Stimulated activated CD8-positive, alpha-beta memory T cell treated with anti-CD3 and anti-CD28 coated beads, Interleukin-4, amount 100 ng/mL, for 4 hours (primary cell): ENCODE data around the gene NELL1.

Experiments
- DNase-seq, 2 donors: peaks; one replicate each; pipeline ENCODE4 v3.0.0-alpha.2; 2020; ENCODE audit warnings: low read depth in 2 of 2, low spot score in 1 of 2

Gene NELL1

GRCh38 chr11:21546703-21547102, 877.3 kb downstream of the NELL1 start:
- DNase-seq: no peak

- no peak for DNase-seq
Observed at GRCh38 chr11:21552911-21553310, 883.5 kb downstream of the NELL1 start.

GRCh38 chr11:21553795-21554194, 884.4 kb downstream of the NELL1 start:
- no peak for DNase-seq

DNA sequence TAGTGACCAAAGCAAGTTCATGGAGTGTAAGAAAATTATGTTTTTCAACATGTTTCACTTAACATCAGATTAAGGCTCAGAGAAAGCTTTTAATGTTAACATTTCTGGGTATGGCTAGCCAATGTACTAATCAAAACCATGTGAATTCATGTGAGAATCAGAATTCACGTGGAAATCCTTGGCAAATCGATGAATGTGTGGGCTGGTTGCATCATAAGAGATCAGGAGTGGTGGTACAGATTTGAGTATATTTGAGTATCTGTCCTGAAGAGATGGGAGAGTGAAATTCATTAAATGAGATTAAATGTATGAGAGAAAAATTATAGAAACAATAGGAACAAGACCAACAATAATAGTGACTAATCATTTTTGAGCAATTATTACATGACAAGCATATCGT, 884.9 kb downstream of the NELL1 start:
- no peak for DNase-seq

GRCh38 chr11:21556926-21557325, 887.5 kb downstream of the NELL1 start:
- no peak for DNase-seq

- no peak for DNase-seq
Observed at GRCh38 chr11:21560466-21560975, 891.1 kb downstream of the NELL1 start.

- no peak for DNase-seq
Observed at GRCh38 chr11:21561581-21561980, 892.2 kb downstream of the NELL1 start.

DNA sequence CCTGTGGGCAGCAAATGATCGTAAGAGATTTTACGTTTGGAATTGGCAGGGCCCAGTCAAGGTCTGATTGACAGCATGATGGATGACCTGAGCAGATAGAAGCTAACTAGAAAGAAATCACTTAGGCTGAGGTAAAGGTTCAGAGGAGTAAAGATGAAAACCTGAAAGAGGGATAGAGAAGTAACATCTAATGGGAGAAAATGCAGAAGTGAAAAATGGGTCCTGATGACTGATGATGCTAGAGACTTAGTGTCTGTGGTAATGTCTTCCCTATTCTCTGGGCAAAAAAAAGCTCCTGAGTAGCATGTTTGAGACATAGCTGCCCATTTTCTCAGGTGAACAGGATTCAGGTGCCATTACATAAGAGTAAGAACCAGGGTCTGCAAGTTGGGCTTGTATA, 894.7 kb downstream of the NELL1 start:
- no peak for DNase-seq

DNA sequence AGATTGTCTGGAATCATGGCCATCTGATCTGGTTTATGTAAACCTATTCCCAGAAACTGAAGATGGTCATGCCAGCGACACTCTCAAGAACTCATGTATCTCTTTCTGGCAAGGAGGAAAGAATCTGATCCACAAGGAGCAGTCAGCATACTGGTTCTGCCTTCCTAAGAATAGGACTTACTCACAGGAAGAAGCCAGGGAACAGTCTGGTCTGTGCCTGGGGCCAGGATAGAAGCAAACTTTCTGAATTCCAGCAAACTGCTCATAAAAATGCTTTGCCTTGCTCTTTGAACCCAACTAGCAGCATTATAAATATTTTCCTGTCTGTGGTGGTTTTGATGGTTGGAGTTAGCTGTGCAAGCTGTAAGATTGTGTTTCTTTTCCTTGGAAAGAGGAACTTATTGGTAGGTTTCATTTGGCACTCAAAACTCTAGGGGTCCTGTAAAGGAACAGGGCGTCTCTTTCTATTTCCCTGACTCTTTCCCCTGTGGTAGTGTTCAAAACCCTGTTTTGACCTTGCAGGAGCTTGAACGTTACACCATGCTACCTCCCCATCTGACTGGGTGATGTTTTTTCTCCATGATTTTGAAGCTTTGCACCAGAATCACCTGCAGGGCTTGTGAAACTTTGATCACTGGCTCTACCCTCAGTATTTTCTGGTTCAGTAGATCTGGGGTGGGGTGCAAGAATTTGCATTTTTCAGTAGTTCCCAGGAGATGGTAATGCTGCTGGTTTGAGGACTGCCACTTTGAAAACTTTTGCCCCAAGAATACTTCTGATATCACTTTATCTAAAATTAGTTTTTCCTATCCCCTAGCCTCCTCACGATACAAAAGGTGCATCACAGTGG, 895.7 kb downstream of the NELL1 start:
- DNase-seq: no peak

DNA sequence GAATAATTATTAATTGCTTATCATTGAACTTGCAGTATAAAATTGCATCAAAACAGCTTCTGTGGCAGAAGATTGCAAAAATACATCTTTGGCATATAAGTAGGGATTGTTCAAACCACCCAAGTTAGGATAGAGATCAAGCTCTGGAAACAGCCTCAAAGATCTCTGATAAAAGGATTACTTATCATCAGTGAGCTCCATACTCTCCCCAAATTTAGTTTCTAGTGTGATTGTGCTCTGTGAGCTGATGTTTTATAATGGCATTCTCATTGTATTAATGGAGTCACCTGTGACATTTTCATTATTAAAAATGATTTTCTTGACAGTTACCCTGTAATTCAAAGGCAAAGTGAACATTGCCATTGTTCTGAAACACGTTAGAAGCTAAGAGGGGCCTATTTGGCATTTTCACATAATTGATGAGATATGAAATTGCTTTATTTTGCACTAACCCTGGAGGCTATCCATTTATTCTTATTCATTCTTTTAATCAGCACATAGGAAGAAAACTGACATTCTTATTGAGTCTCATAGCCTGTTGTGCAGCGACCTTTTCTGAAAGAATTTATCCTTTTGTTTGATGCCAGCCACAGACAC, 897.2 kb downstream of the NELL1 start:
- no peak for DNase-seq

GRCh38 chr11:21567645-21568290, 898.4 kb downstream of the NELL1 start:
- no peak for DNase-seq

DNA sequence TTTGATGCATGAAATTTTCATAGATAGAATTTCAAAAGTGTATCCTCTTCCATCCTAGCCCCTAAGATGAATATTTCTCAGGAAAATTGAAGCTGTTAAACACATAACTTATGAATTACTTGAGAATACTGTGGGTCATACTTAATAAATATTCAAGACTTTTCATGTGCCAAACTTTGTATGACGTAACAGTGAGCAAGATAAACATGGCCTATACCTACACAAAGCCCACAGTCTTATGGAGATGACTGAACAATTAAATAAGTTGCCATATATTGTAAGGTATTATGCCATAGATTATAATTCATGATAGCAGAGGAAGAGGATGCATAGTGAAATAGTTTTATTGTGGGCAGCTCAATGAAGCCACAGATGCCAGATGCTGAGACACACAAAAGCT, 902.8 kb downstream of the NELL1 start:
- DNase-seq: no peak

DNA sequence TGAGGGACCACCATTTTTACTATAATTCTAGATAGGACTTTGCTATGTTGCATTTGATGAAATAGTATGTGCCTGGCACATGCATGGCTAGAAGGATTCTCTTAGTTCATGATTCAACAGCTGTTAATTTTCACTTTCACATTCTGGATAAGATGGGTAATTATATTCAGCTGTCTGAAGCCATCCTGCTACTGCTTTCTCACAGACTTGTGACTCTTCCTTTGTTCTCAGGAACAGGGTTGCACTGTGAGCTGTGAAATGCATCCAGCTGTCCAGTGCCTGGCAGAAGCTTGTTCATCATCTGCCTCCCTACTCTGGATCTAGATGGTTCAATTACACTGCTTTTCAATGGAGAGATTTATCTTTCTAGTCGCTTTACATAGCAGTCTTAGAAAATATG, 913.4 kb downstream of the NELL1 start:
- DNase-seq: no peak

GRCh38 chr11:21588754-21589153, 919.4 kb downstream of the NELL1 start:
- DNase-seq: no peak

DNA sequence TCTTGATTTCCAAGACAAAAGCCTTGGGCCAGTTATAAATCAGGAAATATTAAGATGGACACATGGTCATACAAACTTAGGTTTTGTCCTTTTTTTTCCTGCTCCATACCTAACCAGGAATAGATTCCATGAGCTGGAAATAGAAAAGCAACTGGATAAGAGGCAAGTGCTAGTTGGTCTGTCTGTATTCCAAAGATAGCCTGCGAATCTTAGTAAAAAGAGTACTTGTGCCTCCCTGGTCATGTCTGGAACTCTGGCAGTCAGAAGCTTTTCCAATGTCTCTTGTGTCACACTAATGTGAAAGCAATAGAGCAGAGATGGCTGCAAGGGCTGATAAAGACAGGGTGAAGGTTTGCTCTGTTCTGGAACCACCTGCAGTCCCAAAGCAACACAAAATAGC, 933.3 kb downstream of the NELL1 start:
- no peak for DNase-seq

DNA sequence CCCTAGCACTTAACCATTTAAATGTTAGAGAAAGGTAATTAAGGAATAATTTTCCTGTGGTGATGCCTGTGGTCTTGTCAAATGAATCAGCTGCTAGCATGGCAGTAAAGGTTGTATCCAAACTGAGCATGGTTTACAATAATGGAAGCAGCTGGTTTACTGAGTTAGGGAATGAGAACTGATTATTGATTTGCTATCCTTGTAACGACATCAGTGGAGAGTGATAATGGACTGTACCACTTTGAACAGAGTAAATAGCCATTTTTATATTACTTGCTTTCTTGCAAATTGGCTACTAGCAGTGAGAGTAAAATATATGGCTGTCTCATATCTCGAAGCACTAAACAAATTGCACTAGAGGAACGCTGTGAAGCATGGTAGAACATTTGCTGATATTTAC, 934.5 kb downstream of the NELL1 start:
- no peak for DNase-seq

DNA sequence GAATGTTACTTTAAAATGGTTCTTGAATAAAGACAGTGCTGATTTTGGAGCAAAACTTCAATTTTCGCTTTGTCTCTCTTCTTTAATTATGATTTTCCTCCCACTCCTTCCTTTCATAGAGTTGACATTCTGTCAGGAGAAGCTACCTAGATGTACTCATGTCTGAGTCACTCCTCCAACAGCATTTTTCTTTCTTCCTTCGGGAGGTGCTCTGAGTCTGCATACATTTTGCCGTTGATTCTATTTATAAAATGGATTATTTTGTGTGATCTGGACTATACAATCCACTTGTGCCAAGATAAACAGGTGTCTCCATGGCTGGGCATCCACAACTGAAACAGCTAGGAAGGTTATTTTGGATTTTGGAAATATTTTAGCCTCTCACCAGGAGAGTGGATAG, 935.2 kb downstream of the NELL1 start:
- no peak for DNase-seq

GRCh38 chr11:21612326-21612725, 942.9 kb downstream of the NELL1 start:
- no peak for DNase-seq

- no peak for DNase-seq
Observed at GRCh38 chr11:21614961-21615360, 945.6 kb downstream of the NELL1 start.

- no peak for DNase-seq
Observed at GRCh38 chr11:21615955-21616371, 946.6 kb downstream of the NELL1 start.

GRCh38 chr11:21622566-21622965, 953.2 kb downstream of the NELL1 start:
- no peak for DNase-seq

- DNase-seq: no peak
Observed at GRCh38 chr11:21622995-21623394, 953.6 kb downstream of the NELL1 start.
